HFF-Myc (cell line): Measurements from ENCODE around the gene RHBDL1.
"Not testable (repeated sequence)": the region's sequence is repeated elsewhere in the genome, so short reads cannot be mapped to it uniquely, and the experiment has no call there.

ENCODE experiments used
- DNase-seq: peaks from one replicate; pipeline ENCODE4 v3.0.0-alpha.2; 2011; ENCODE audit warnings: low read depth; ENCODE audit errors: extremely low read depth
- H3K4me3 ChIP-seq: replicated peaks from 2 replicates; pipeline ENCODE4 v1.5.1; 2011; ENCODE audit warnings: low read depth, mild to moderate bottlenecking, control low read depth, low read length
- CTCF ChIP-seq: IDR thresholded peaks from 2 replicates; pipeline ENCODE4 v1.5.1; 2012; ENCODE audit warnings: mild to moderate bottlenecking, low read depth, low read length, control low read depth; ENCODE audit errors: missing control alignments

The RHBDL1 gene

GRCh38 chr16:709566-710499, 34.4 kb downstream of the RHBDL1 start:
- no peak overlapping the region for H3K4me3 ChIP-seq
- no peak for DNase-seq
- TF ChIP-seq CTCF, result no peak

GRCh38 chr16:710500-711075, 35.1 kb downstream of the RHBDL1 start:
- no peak for DNase-seq
- no peak overlapping the region for H3K4me3 ChIP-seq
- no peak for TF ChIP-seq CTCF

- DNase-seq, result no peak
- H3K4me3 ChIP-seq, result no peak overlapping the region
- no peak for TF ChIP-seq CTCF
Observed at GRCh38 chr16:711084-711483, 35.6 kb downstream of the RHBDL1 start.

GRCh38 chr16:711548-712320, 36.3 kb downstream of the RHBDL1 start:
- TF ChIP-seq CTCF, result peak; percentile 91
- no peak overlapping the region for H3K4me3 ChIP-seq
- DNase-seq, result no peak

GRCh38 chr16:712740-713250, 37.3 kb downstream of the RHBDL1 start:
- DNase-seq, H3K4me3 ChIP-seq: not testable (repeated sequence)
- peak; percentile 56 for TF ChIP-seq CTCF

GRCh38 chr16:714079-714478, 38.6 kb downstream of the RHBDL1 start:
- DNase-seq, result no peak
- no peak overlapping the region for H3K4me3 ChIP-seq
- no peak for TF ChIP-seq CTCF
